Small intestine (tissue), 7 donors: Measurements from ENCODE around the gene MTFR1L. TPM values are rescaled to one million over a fixed set of nuclear protein-coding genes. Genes with fewer than 3 reads are reported as not detected.
A peak's percentile ranks its signal among the peaks of the same experiment; 100 is the strongest.

Source experiments
- DNase-seq, 2 donors: peaks; one replicate each; pipeline versions ENCODE4 v3.0.0 to v3.0.0-alpha.2; 2013
- FAIRE-seq: peaks from 2 replicates; lab custom pipeline; 2012; peaks lifted over from hg19 to GRCh38; lab: Jason Lieb, UNC
- H3K27ac ChIP-seq, 3 donors: one replicate each; pipeline ENCODE4 v1.5.1; 2013; ENCODE audit warnings: low read length in 2 of 3, mild to moderate bottlenecking in 2 of 3, control low read depth in 1 of 3, inconsistent platforms in 1 of 3, low read depth in 1 of 3, moderate library complexity in 1 of 3
- H3K27me3 ChIP-seq, 3 donors: one replicate each; pipeline ENCODE4 v1.6.1; 2013; ENCODE audit warnings: low read length in 3 of 3, inconsistent platforms in 1 of 3; ENCODE audit not compliant: control insufficient read depth in 3 of 3, insufficient read depth in 3 of 3
- H3K36me3 ChIP-seq, 3 donors: one replicate each; pipeline ENCODE4 v1.6.1; 2013; ENCODE audit warnings: low read length in 3 of 3, inconsistent platforms in 1 of 3, low read depth in 1 of 3, mild to moderate bottlenecking in 1 of 3, moderate library complexity in 1 of 3; ENCODE audit not compliant: control insufficient read depth in 3 of 3, insufficient read depth in 2 of 3
- H3K4me1 ChIP-seq, 3 donors: one replicate each; pipeline ENCODE4 v1.6.1; 2013; ENCODE audit warnings: low read length in 2 of 3, inconsistent platforms in 1 of 3, low read depth in 1 of 3, mild to moderate bottlenecking in 1 of 3, moderate library complexity in 1 of 3; ENCODE audit not compliant: control insufficient read depth in 3 of 3, insufficient read depth in 2 of 3
- H3K4me3 ChIP-seq, 3 donors: one replicate each; pipeline ENCODE4 v1.5.1; 2013; ENCODE audit warnings: low read length in 3 of 3, control low read depth in 1 of 3, inconsistent platforms in 1 of 3, low read depth in 1 of 3, mild to moderate bottlenecking in 1 of 3, moderate library complexity in 1 of 3
- H3K9me3 ChIP-seq, 2 donors: one replicate each; pipeline ENCODE4 v1.6.1; 2013; ENCODE audit warnings: low read depth in 1 of 2, low read length in 1 of 2; ENCODE audit not compliant: control insufficient read depth in 2 of 2, insufficient read depth in 1 of 2
- WGBS, 3 donors: extraction: QIAGEN DNeasy Blood & Tissue Kit; methylation state at CpG; one replicate each; pipeline ENCODE4 v1.1.7; 2013; 5-methylcytosine and 5-hydroxymethylcytosine counted together
- polyA plus RNA-seq, 4 donors: library from polyadenylated mRNA; stranded (reverse) in 3 of 4; unstranded in 1 of 4; fragments of 200-250 nt in 3 of 4; fragments of 120-200 nt in 1 of 4; gene quantifications; one replicate each; pipeline versions ENCODE4 v1.2.1 to v1.2.3, GENCODE V29; 2013
- donor health status: healthy with polysubstance abuse.
- donor health status: control.
- donor health status: control.
- donor health status: Bipolar disorder and iron deficiency.
- donor health status: healthy.

Gene MTFR1L
- polyA plus RNA-seq, 4 donors, result 37.7 to 181 (median 78.5) TPM

DNA sequence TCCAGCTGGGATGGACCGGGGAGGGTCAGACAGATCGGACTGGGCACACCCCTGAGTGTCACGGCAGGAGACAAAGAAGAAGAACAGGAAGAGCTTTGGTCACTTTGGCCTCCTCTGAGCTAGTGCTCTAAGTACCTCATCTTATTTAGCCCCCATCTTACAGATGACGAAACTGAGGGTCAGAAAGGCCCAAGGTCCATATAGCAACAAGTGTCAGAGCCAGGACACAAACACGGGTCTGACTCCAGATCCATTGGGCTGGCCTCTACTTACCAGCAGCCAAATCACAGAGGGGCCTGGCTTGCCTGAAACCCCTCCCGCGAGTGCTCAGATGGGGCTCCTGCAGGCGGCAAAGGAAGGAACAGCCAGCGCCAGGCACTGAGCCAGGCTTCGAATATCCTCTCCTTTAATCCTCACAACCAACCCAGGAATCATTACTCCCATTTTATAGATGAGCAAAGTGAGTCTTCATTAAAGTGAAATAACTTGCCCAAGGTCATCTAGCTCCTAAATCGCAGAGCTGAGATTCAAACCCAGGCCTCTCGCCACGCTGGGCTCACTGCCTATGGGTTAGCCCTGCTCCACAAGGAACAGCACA, 45.4 kb upstream of the MTFR1L start:
- FAIRE-seq (no peak), DNase-seq (no peak)
- Histone ChIP-seq H3K4me3 (no peak overlapping the region), H3K27me3 (no peaks in the 10 kb centered on the region), H3K36me3 (peaks cover 0 to 32% (median 0%) of the 10 kb centered on the region in 3 donors), H3K9me3 (no peaks in the 10 kb centered on the region), H3K27ac (peak overlapping the region in 1 of 3 donors; percentile 83), H3K4me1 (peaks cover 4 to 77% (median 6%) of the 10 kb centered on the region in 3 donors)
- whole genome bisulfite sequencing, 3 donors, result 63 to 74% (median 68%) methylated on average over 13 of the region's 13 CpGs

DNA sequence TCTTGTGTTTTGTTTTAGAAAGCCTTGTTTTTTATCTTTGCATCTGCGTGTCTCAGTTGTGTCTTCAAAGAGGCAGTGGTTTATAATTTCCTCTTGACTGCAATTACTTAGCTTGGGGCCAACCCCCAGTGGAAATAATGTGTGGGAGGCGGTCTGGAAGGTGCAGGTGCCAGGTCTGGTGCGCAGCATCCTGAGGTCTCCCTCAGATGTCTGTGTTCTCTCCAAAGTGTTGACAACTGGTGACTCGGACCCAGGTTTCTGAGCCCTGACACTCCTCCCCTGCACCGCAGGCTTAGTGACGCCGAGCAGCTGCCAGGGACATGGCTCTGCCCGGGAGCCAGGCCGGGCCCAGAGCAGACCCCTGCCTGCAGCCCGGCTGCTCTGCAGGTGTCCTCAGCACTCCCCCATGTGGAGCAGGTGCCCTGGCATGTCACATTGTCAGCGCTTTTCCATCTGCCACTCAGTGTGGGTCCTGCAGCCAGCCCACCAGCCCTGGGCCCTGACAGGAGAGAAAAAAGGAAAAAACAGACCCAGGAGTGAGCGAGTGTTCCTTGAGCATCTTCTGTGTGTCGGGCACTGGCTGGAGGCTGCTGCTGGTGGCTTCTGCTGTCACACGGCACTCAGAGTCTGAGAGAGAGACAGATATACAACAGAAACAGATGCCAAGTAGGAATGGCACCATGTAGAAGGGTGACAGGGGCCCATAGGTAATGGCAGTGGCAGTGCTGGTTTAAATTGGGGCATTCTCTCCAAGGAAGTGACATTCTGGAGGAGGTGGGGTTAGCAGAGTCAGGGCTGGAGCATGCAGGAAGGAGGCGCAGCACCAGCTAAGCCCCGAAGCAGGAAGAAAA, 44.6 kb upstream of the MTFR1L start:
- FAIRE-seq (no peak), DNase-seq (peak in 1 of 2 donors; percentile 49)
- Histone ChIP-seq H3K4me3 (no peak overlapping the region), H3K4me1 (peaks cover 4 to 76% (median 6%) of the 10 kb centered on the region in 3 donors), H3K36me3 (peaks cover 0 to 32% (median 0%) of the 10 kb centered on the region in 3 donors), H3K9me3 (no peaks in the 10 kb centered on the region), H3K27ac (peak overlapping the region in 1 of 3 donors; percentile 59), H3K27me3 (no peaks in the 10 kb centered on the region)
- WGBS, 3 donors, result 15 to 42% (median 16%) methylated on average over 16 of the region's 16 CpGs

DNA sequence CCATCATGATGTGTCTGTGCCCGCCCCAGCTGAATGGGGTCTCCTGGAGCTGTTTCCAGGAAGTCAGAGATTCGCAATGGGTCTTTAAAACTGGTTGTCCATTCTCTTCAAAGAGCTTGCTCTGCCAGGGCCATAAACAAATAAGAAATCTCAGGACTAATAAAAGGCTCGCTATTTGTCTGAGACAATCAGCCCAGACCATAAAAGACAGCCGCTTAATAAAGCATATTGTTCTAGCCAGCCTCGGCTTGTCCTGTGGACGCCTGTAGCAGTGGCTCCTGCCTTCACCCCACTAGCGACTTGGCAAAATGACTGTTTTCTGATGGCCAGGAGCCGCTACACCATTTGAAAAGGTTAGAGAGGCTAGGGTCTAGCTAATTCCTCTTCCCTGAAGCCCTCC, 40.4 kb upstream of the MTFR1L start:
- no peak for FAIRE-seq
- peak; percentile 27 to 56 for DNase-seq
- H3K9me3 ChIP-seq, result no peaks in the 10 kb centered on the region
- H3K27me3 ChIP-seq, result no peaks in the 10 kb centered on the region
- H3K4me1 ChIP-seq, result peaks cover 0 to 58% (median 0%) of the 10 kb centered on the region in 3 donors
- no peak overlapping the region for H3K4me3 ChIP-seq
- no peak overlapping the region for H3K27ac ChIP-seq
- 24 to 67% (median 46%) methylated on average over 8 of the region's 8 CpGs for WGBS, 3 donors
- H3K36me3 ChIP-seq, result peaks cover 0 to 62% (median 0%) of the 10 kb centered on the region in 3 donors

DNA sequence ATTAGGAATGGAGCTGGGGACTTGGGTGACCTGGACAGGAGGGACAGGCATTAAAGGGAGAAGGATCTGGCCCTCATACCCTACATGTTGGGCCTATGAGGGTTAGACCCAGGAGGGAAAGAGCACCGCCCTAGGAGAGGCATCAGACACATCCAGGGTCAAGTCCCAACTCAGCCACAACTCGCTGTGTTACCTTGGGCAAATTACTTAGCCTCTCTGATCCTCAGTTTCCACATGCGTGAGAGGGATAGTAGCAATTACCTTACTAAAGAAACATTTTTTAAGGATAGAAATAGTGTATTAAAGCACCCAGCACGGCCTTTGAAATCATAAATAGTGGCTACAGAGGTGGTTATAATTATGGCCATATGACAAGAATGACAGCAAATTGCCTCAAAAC, 39.9 kb upstream of the MTFR1L start:
- H3K36me3 ChIP-seq, result peaks cover 0 to 67% (median 0%) of the 10 kb centered on the region in 3 donors
- DNase-seq (no peak), FAIRE-seq (no peak)
- WGBS, 3 donors, result 78 to 89% (median 87%) methylated on average over 4 of the region's 4 CpGs
- H3K4me1 ChIP-seq, result peaks cover 0 to 58% (median 0%) of the 10 kb centered on the region in 3 donors
- H3K4me3 ChIP-seq, result no peak overlapping the region
- H3K9me3 ChIP-seq, result no peaks in the 10 kb centered on the region
- no peak overlapping the region for H3K27ac ChIP-seq
- no peaks in the 10 kb centered on the region for H3K27me3 ChIP-seq

DNA sequence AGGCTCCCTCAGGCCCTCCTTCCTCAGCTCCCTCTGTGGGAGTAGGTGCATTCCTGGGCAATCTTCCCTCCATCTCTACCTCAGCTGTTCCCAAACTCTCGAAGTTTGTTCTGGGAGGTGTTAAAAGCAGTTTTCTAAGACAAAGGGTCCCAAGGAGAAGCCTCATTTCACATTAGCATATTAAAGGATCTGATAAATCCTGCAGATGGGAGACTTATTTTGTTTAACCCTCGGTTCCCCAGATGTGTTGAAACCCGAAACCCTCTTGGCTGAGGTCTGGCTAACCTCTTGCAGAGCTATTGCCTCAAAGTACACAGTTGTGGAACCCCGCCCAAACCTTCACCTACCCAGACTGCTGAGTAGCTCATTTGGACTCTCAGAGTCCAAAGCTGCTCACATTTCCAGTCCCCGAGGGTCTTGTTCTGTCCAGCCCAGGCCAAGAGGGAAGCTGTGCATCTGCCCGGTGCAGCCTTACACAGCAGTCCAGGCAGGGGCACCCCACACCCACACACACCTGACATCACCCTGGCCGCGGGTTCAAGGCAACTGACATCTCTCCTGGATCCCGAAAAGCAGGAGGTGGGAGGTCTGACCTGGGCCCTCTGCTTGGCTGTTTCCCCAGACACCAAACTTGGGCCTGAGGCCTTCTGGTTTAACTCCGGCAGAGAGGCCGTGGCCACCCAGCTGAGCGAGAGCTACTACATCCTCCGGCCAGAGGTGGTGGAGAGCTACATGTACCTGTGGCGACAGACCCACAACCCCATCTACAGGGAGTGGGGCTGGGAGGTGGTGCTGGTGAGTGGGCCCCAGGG, 39.2 kb upstream of the MTFR1L start:
- H3K27me3 ChIP-seq, result no peaks in the 10 kb centered on the region
- FAIRE-seq, result no peak
- H3K36me3 ChIP-seq, result peaks cover 0 to 67% (median 0%) of the 10 kb centered on the region in 3 donors
- H3K4me1 ChIP-seq, result peaks cover 0 to 52% (median 0%) of the 10 kb centered on the region in 3 donors
- H3K9me3 ChIP-seq, result no peaks in the 10 kb centered on the region
- H3K27ac ChIP-seq, result no peak overlapping the region
- no peak overlapping the region for H3K4me3 ChIP-seq
- DNase-seq, result peak; percentile 42 to 51
- 67 to 78% (median 76%) methylated on average over 14 of the region's 14 CpGs for WGBS, 3 donors

DNA sequence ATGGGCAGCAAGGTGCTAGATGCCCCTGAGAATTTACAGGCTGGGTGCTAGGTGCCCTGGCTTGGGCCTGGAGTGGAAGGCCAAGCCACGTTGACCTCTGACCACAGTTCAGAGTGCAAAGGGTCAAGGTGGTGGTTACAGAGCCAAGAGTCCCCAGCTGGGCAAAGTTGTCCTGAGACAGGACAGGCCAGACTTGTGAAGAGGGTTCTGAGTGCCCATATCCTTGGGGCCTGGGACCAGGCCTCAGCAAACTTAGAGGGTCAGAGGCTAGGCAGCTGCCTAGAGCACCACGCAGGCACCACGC, 38.7 kb upstream of the MTFR1L start:
- H3K27me3 ChIP-seq, result no peaks in the 10 kb centered on the region
- H3K4me1 ChIP-seq, result peaks cover 0 to 48% (median 0%) of the 10 kb centered on the region in 3 donors
- H3K4me3 ChIP-seq, result no peak overlapping the region
- FAIRE-seq (no peak), DNase-seq (no peak)
- no peak overlapping the region for H3K27ac ChIP-seq
- H3K36me3 ChIP-seq, result peaks cover 0 to 68% (median 0%) of the 10 kb centered on the region in 3 donors
- 80 to 92% (median 81%) methylated on average over 3 of the region's 3 CpGs for WGBS, 3 donors
- no peaks in the 10 kb centered on the region for H3K9me3 ChIP-seq

DNA sequence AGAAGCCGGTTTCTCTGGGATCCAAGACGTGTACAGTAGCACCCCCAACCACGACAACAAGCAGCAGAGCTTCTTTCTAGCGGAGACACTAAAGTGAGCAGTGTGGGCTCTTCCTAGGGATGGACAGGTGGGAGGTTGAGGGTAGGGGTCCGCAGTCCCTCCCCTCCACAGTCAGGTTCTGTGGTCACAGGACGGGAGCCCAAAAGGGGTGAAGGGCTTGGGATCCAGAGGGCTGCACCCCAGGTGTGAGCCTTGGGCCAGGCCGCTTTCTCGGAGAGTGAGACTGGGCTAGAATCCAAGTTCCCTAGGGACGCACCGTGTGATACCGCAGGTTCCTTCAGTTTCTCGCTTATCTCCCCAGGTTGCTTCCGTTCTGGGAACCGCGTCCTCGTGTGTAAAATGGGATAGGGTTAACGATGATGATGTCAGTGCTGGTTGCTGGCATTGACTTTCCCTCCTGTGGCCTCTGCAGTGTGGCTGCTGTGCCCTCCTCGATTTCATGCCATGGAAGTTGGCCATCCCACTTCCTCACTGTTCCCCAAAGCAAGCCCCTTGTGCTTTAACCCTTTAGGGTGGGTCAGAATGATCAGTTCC, 37.0 kb upstream of the MTFR1L start:
- Histone ChIP-seq H3K27me3 (no peaks in the 10 kb centered on the region), H3K36me3 (peaks cover 0 to 60% (median 0%) of the 10 kb centered on the region in 3 donors), H3K4me1 (peaks cover 0 to 42% (median 0%) of the 10 kb centered on the region in 3 donors), H3K27ac (no peak overlapping the region), H3K4me3 (no peak overlapping the region), H3K9me3 (no peaks in the 10 kb centered on the region)
- DNase-seq, result peak; percentile 47 to 73
- no peak for FAIRE-seq
- whole genome bisulfite sequencing, 3 donors, result 31 to 60% (median 48%) methylated on average over 18 of the region's 18 CpGs
